GM18909 (cell line): ENCODE data around the gene VGLL4.
"Not testable (repeated sequence)": the region's sequence is repeated elsewhere in the genome, so short reads cannot be mapped to it uniquely, and the experiment has no call there.

Experiments used
- ATAC-seq: cut with Tn5 transposase; IDR thresholded peaks from one replicate; pipeline ENCODE4 v1.9.1; 2021; ENCODE audit warnings: mild to moderate bottlenecking; ENCODE audit not compliant: unreplicated experiment, poor library complexity

The VGLL4 gene

GRCh38 chr3:11589706-11590105, 54.0 kb downstream of the VGLL4 start:
- ATAC-seq: no peak

- no peak for ATAC-seq
Measured at GRCh38 chr3:11588755-11589154, 55.0 kb downstream of the VGLL4 start.

- no peak for ATAC-seq
Measured at GRCh38 chr3:11588338-11588737, 55.4 kb downstream of the VGLL4 start.

- no peak for ATAC-seq
Measured at GRCh38 chr3:11587766-11588165, 55.9 kb downstream of the VGLL4 start.

- ATAC-seq: no peak
Measured at GRCh38 chr3:11584570-11584969, 59.1 kb downstream of the VGLL4 start.

GRCh38 chr3:11583638-11584046, 60.1 kb downstream of the VGLL4 start:
- ATAC-seq: no peak

GRCh38 chr3:11583235-11583634, 60.5 kb downstream of the VGLL4 start:
- no peak for ATAC-seq

- peak; percentile 50 for ATAC-seq
Measured at GRCh38 chr3:11582191-11582968, 61.3 kb downstream of the VGLL4 start.

- no peak for ATAC-seq
Measured at GRCh38 chr3:11581237-11582190, 62.2 kb downstream of the VGLL4 start.

GRCh38 chr3:11580645-11581044, 63.1 kb downstream of the VGLL4 start:
- ATAC-seq: no peak

GRCh38 chr3:11578169-11578568, 65.5 kb downstream of the VGLL4 start:
- ATAC-seq: no peak

- no peak for ATAC-seq
Measured at GRCh38 chr3:11576453-11576852, 67.3 kb downstream of the VGLL4 start.

GRCh38 chr3:11575677-11576076, 68.0 kb downstream of the VGLL4 start:
- no peak for ATAC-seq

- no peak for ATAC-seq
Measured at GRCh38 chr3:11574981-11575669, 68.6 kb downstream of the VGLL4 start.

GRCh38 chr3:11572660-11573059, 71.1 kb downstream of the VGLL4 start:
- ATAC-seq: not testable (repeated sequence)

- no peak for ATAC-seq
Measured at GRCh38 chr3:11570789-11571495, 72.8 kb downstream of the VGLL4 start.

GRCh38 chr3:11570251-11570650, 73.5 kb downstream of the VGLL4 start:
- no peak for ATAC-seq

GRCh38 chr3:11569156-11569741, 74.5 kb downstream of the VGLL4 start:
- ATAC-seq: no peak

- no peak for ATAC-seq
Measured at GRCh38 chr3:11568503-11569155, 75.1 kb downstream of the VGLL4 start.
